ENCODE measurements around the gene GAST. TPM values are rescaled to one million over a fixed set of nuclear protein-coding genes. Genes with fewer than 3 reads are reported as not detected.
A peak's percentile ranks its signal among the peaks of the same experiment; 100 is the strongest.

The GAST gene
- total RNA-seq, 1 experiment from 2014 or later = not detected

DNA sequence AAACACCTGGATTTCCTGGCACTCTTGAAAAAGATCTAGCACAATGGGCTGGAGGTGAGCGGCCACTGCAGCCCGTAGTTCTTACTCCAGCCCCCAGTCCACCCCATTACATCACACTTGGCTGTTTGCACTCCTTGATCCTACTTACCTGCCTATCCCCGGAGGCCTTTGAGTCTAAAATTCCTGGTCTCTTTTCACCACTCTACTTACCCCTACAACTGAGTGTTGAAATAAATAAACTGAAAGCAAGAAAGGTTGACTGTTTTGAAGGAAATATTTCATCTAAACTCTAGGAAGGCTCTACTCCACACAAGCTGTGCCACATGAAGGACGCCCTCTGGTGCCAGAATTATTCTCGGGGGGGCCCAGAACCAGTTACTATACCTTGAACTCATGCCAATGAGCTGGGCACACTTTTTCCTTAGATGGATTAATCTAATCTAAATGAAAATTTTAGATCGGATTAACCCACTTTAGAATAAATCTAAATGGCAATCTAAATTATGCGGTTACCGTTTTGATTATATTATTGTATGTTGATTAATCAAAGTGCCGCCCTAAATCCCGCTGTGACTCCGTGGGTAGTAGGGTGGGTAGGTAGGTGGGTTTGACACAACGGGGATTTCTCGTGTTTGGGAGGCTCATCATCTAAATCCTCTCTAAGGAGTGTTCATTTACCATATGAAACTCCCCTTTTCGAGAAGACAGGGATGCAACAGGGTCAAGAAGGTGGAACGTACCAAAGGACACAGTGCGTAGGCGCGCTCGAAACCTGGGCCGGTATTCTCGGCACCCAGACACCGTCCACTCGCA lies 24.1 kb upstream of the GAST start:
- TSS peak; percentile 92 for BruUV-seq (replicated peaks)
- H3K36me3 Mint-ChIP-seq (ENCODE audit: insufficient read depth, unreplicated experiment) = peaks cover 48% of the 10 kb centered on the region
- TF ChIP-seq, protein P1, sequence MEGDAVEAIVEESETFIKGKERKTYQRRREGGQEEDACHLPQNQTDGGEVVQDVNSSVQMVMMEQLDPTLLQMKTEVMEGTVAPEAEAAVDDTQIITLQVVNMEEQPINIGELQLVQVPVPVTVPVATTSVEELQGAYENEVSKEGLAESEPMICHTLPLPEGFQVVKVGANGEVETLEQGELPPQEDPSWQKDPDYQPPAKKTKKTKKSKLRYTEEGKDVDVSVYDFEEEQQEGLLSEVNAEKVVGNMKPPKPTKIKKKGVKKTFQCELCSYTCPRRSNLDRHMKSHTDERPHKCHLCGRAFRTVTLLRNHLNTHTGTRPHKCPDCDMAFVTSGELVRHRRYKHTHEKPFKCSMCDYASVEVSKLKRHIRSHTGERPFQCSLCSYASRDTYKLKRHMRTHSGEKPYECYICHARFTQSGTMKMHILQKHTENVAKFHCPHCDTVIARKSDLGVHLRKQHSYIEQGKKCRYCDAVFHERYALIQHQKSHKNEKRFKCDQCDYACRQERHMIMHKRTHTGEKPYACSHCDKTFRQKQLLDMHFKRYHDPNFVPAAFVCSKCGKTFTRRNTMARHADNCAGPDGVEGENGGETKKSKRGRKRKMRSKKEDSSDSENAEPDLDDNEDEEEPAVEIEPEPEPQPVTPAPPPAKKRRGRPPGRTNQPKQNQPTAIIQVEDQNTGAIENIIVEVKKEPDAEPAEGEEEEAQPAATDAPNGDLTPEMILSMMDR (IDR thresholded peaks at IDR 0.05; ENCODE audit: unreplicated experiment) = no peak
- H3K27ac Mint-ChIP-seq (ENCODE audit: low read depth, unreplicated experiment) = peak overlapping the region; percentile 100
- POLR2A ChIA-PET = interaction anchor here (0.5 to 5.2 kb wide), 75 partner anchors 8 to 1769 kb away, joined by 3 to 136 read pairs (median 4); partner anchors contain the start of genes ACLY, CAVIN1, CNP and DNAJC7
- H3K4me1 Mint-ChIP-seq (ENCODE audit: insufficient read depth, unreplicated experiment) = peaks cover 6% of the 10 kb centered on the region
- peak overlapping the region; percentile 94 for H3K4me3 Mint-ChIP-seq (ENCODE audit: unreplicated experiment)
- DNase-seq (ENCODE audit: unreplicated experiment) = peak; percentile 76
- H3K9me3 Mint-ChIP-seq (ENCODE audit: unreplicated experiment) = no peaks in the 10 kb centered on the region
- intact Hi-C loops (cut with micrococcal nuclease) = loop anchor here (1.0 kb wide), 1 partner anchor 9 kb away; no protein-coding TSS in a partner anchor
- H3K27me3 Mint-ChIP-seq (ENCODE audit: insufficient read depth, unreplicated experiment) = no peaks in the 10 kb centered on the region
- CTCF ChIA-PET = interaction anchor here (0.5 to 1.9 kb wide), 15 partner anchors 9 to 1163 kb away, joined by 3 to 11 read pairs (median 3); no protein-coding TSS in a partner anchor

DNA sequence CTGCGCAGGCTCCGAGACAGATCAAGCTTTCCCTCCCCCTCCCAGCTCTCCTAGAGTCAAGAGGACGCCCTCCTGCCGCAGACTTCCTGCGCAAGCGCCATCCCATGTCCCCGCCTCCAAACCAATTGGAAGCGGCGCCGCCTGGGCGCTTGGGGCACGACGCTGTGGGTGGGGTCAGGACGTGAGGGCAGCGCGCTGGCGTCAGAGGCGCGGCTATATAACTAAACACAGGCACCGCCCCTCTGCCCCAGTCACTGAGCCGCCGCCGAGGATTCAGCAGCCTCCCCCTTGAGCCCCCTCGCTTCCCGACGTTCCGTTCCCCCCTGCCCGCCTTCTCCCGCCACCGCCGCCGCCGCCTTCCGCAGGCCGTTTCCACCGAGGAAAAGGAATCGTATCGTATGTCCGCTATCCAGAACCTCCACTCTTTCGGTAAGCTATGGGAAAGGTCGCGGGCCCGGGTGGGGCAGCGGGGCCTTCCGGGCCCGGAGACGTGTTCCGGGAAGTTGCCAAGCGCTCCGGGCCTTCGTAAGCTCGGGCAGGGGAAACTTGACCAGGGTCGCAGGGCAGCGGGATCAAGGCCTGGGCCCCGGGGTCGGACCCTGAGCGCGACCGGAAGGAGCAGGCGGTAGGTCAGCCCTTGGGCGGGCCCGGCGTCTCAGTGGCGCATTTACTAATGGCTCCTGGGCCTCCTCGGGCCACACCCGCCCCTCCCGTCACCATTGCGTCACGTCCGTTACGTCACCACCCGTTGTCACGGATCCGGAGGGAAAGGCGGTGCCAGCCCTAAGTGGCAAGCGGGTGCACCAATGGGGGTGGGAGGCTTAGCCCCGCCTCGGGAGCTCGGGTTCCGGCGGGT lies 23.3 kb upstream of the GAST start, which contains the start of gene EIF1:
TSS of gene EIF1 (plus strand) at position 245 of the 856 bp plus-strand sequence. CDS start at position 399, 154 bp downstream.
- peak; percentile 100 for DNase-seq (ENCODE audit: unreplicated experiment)
- Mint-ChIP-seq H3K27ac (ENCODE audit: low read depth, unreplicated experiment) (peak within 1 kb of the TSS; percentile 100), H3K27me3 (ENCODE audit: insufficient read depth, unreplicated experiment) (no peaks in the 10 kb centered on the region), H3K4me1 (ENCODE audit: insufficient read depth, unreplicated experiment) (peaks cover 6% of the 10 kb centered on the region), H3K4me3 (ENCODE audit: unreplicated experiment) (peak within 1 kb of the TSS; percentile 94), H3K36me3 (ENCODE audit: insufficient read depth, unreplicated experiment) (peaks cover 56% of the 10 kb centered on the region), H3K9me3 (ENCODE audit: unreplicated experiment) (no peaks in the 10 kb centered on the region)
- ChIA-PET CTCF (interaction anchor here (0.5 to 1.9 kb wide), 19 partner anchors 10 to 776 kb away, joined by 3 to 11 read pairs (median 3); no protein-coding TSS in a partner anchor), POLR2A (interaction anchor here (0.5 to 5.2 kb wide), 114 partner anchors 8 to 1768 kb away, joined by 3 to 136 read pairs (median 4); partner anchors contain the start of genes ACLY, CAVIN1, CNP and DNAJC7)
- TF ChIP-seq, protein P1 (IDR thresholded peaks at IDR 0.05; ENCODE audit: unreplicated experiment) = no peak
- BruUV-seq (replicated peaks) = TSS peak; percentile 43
- intact Hi-C loops (cut with micrococcal nuclease) = loop anchor here (1.0 kb wide), 1 partner anchor 10 kb away; no protein-coding TSS in a partner anchor

DNA sequence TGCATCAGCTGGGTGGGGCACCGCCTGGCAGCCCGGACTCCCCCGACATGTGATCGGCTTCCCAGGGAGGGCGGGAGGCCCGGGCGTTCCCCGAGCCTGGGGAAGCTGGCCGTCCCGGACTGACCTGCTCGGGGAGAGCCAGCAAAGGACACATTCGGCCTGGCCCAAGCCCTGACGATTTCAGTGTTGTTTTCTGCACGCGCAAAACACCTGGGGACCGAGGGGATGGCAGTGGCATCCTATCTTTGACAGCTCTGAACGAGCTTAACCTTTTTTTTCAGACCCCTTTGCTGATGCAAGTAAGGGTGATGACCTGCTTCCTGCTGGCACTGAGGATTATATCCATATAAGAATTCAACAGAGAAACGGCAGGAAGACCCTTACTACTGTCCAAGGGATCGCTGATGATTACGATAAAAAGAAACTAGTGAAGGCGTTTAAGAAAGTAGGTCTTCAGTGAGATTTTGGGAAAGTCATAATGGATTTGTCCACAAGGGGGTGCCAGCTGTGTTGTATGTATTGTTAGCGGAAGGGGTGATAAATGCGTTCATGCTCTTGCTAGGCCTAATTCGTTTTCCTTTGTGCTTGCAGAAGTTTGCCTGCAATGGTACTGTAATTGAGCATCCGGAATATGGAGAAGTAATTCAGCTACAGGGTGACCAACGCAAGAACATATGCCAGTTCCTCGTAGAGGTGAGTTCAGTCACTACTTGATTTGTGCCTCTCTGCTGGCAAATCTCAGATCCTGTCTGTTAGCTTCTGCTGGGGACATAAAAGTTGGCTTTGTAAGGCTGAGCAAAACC lies 22.4 kb upstream of the GAST start:
- peak; percentile 55 for DNase-seq (ENCODE audit: unreplicated experiment)
- Mint-ChIP-seq H3K4me3 (ENCODE audit: unreplicated experiment) (peak overlapping the region; percentile 94), H3K9me3 (ENCODE audit: unreplicated experiment) (no peaks in the 10 kb centered on the region), H3K4me1 (ENCODE audit: insufficient read depth, unreplicated experiment) (peaks cover 6% of the 10 kb centered on the region), H3K36me3 (ENCODE audit: insufficient read depth, unreplicated experiment) (peaks cover 64% of the 10 kb centered on the region), H3K27ac (ENCODE audit: low read depth, unreplicated experiment) (peak overlapping the region; percentile 100), H3K27me3 (ENCODE audit: insufficient read depth, unreplicated experiment) (no peaks in the 10 kb centered on the region)
- intact Hi-C loops (cut with micrococcal nuclease) = no loop called here
- POLR2A ChIA-PET = interaction anchor here (0.6 to 5.2 kb wide), 71 partner anchors 9 to 1940 kb away, joined by 3 to 136 read pairs (median 4); partner anchors contain the start of genes ACLY, DNAJC7, FKBP10 and GAST
- BruUV-seq (replicated peaks) = no TSS peak
- CTCF ChIA-PET = interaction anchor here (0.5 to 2.0 kb wide), 14 partner anchors 10 to 801 kb away, joined by 3 to 11 read pairs (median 4); no protein-coding TSS in a partner anchor
- TF ChIP-seq, protein P1 (IDR thresholded peaks at IDR 0.05; ENCODE audit: unreplicated experiment) = peak; percentile 69

All from MCF 10A (cell line).